IMR-90 (cell line): Measurements from ENCODE around the gene PSRC1. TPM values are rescaled to one million over a fixed set of nuclear protein-coding genes. Genes with fewer than 3 reads are reported as not detected.

ENCODE experiments used
- ATAC-seq: fragments of 200-7000 bp; cut with Tn5 transposase; 2 replicates; pipeline ENCODE4 v1.9.1; 2020; ENCODE audit warnings: low read depth, mild to moderate bottlenecking, moderate library complexity
- BruUV-seq: library from RNA; stranded (reverse); fragments of 400-500 nt; replicated peaks from 2 replicates; lab custom pipeline; 2021; lab: Mats Ljungman, UMichigan
- CTCF ChIA-PET: fragments of 300-600 bp; formaldehyde crosslinking; extraction: SDS; loops from one replicate; lab custom pipeline; 2021; ENCODE audit warnings: antibody characterized with exemption; lab: Yijun Ruan, JAX
- POLR2A ChIA-PET: fragments of 300-600 bp; sonication (Branson Sonifier 250); formaldehyde crosslinking; loops from one replicate; lab custom pipeline; 2022; ENCODE audit warnings: antibody characterized with exemption; ENCODE audit not compliant: unreplicated experiment; lab: Charles Lee
- DNase-seq: peaks from one replicate; pipeline ENCODE4 v3.0.0; 2013
- H2AFZ ChIP-seq: replicated peaks from 2 replicates; pipeline ENCODE3; 2013; ENCODE audit warnings: low read length, mild to moderate bottlenecking; ENCODE audit not compliant: poor library complexity
- H2AK5ac ChIP-seq: 2 replicates; pipeline ENCODE4 v1.6.1; 2013; ENCODE audit warnings: low read depth, low read length, inconsistent platforms
- H2AK9ac ChIP-seq: replicated peaks from 2 replicates; pipeline ENCODE3; 2013; ENCODE audit warnings: mild to moderate bottlenecking, low read depth, low read length, moderate library complexity; ENCODE audit not compliant: poor library complexity
- H2BK120ac ChIP-seq: 2 replicates; pipeline ENCODE4 v1.6.1; 2013; ENCODE audit warnings: low read depth, low read length, inconsistent platforms
- H2BK15ac ChIP-seq: 3 replicates; pipeline ENCODE4 v1.6.1; 2013; ENCODE audit warnings: low read depth, low read length, inconsistent platforms
- H2BK20ac ChIP-seq: 2 replicates; pipeline ENCODE4 v1.6.1; 2013; ENCODE audit warnings: low read depth, mild to moderate bottlenecking, inconsistent platforms, low read length, moderate library complexity
- H2BK5ac ChIP-seq: 2 replicates; pipeline ENCODE4 v1.6.1; 2013; ENCODE audit warnings: mild to moderate bottlenecking, low read depth, low read length, inconsistent platforms; ENCODE audit not compliant: poor library complexity, severe bottlenecking
- H3K14ac ChIP-seq: replicated peaks from 2 replicates; pipeline ENCODE4 v1.6.1; 2013; ENCODE audit warnings: low read depth, low read length, inconsistent platforms
- H3K18ac ChIP-seq: 2 replicates; pipeline ENCODE4 v1.6.1; 2013; ENCODE audit warnings: low read depth, low read length, control low read depth
- H3K23ac ChIP-seq: 2 replicates; pipeline ENCODE4 v1.6.1; 2013; ENCODE audit warnings: low read depth, low read length, inconsistent platforms
- H3K27ac ChIP-seq: 2 replicates; pipeline ENCODE4 v1.5.1; 2013; ENCODE audit warnings: mild to moderate bottlenecking, control low read depth, low read length; ENCODE audit not compliant: insufficient read depth
- H3K27me3 ChIP-seq: 2 replicates; pipeline ENCODE4 v1.6.1; 2013; ENCODE audit warnings: low read length; ENCODE audit not compliant: control insufficient read depth, insufficient read depth
- H3K36me3 ChIP-seq: 2 replicates; pipeline ENCODE4 v1.6.1; 2013; ENCODE audit warnings: low read length, mixed read lengths; ENCODE audit not compliant: control insufficient read depth, insufficient read depth
- H3K4ac ChIP-seq: 2 replicates; pipeline ENCODE4 v1.6.1; 2013; ENCODE audit warnings: low read depth, low read length, inconsistent platforms
- H3K4me1 ChIP-seq: 2 replicates; pipeline ENCODE4 v1.6.1; 2013; ENCODE audit warnings: low read length, mixed read lengths; ENCODE audit not compliant: control insufficient read depth, insufficient read depth
- H3K4me2 ChIP-seq: 2 replicates; pipeline ENCODE4 v1.6.1; 2013; ENCODE audit warnings: low read depth, mild to moderate bottlenecking, control low read depth, low read length, moderate library complexity
- H3K4me3 ChIP-seq: 2 replicates; pipeline ENCODE4 v1.5.1; 2013; ENCODE audit warnings: low read depth, mild to moderate bottlenecking, control low read depth, low read length, moderate library complexity; ENCODE audit not compliant: insufficient read depth
- H3K56ac ChIP-seq: 2 replicates; pipeline ENCODE4 v1.6.1; 2013; ENCODE audit warnings: low read length, inconsistent platforms; ENCODE audit not compliant: insufficient read depth; ENCODE audit errors: extremely low read depth
- H3K79me1 ChIP-seq, 2 experiments: 2 replicates each; pipeline ENCODE4 v1.6.1; 2013; ENCODE audit warnings: low read length in 2 of 2, inconsistent platforms in 1 of 2, low read depth in 1 of 2
- H3K9ac ChIP-seq: 2 replicates; pipeline ENCODE4 v1.6.1; 2013; ENCODE audit warnings: low read depth, low read length, control low read depth
- H3K9me1 ChIP-seq: 2 replicates; pipeline ENCODE4 v1.6.1; 2013; ENCODE audit warnings: low read length, inconsistent platforms; ENCODE audit not compliant: insufficient read depth
- H3K9me3 ChIP-seq: 2 replicates; pipeline ENCODE4 v1.6.1; 2013; ENCODE audit warnings: low read length; ENCODE audit not compliant: control insufficient read depth, insufficient read depth
- H4K20me1 ChIP-seq: 2 replicates; pipeline ENCODE4 v1.6.1; 2013; ENCODE audit warnings: low read length, inconsistent platforms; ENCODE audit not compliant: insufficient read depth
- H4K5ac ChIP-seq: 2 replicates; pipeline ENCODE4 v1.6.1; 2013; ENCODE audit warnings: mild to moderate bottlenecking, low read depth, low read length, control low read depth
- H4K8ac ChIP-seq, 2 experiments: 2 replicates each; pipeline ENCODE4 v1.6.1; 2013; ENCODE audit warnings: low read depth in 2 of 2, low read length in 2 of 2, control low read depth in 1 of 2, inconsistent platforms in 1 of 2
- H4K91ac ChIP-seq: 2 replicates; pipeline ENCODE4 v1.6.1; 2013; ENCODE audit warnings: low read depth, low read length, inconsistent platforms; ENCODE audit not compliant: insufficient read depth
- CEBPB ChIP-seq: IDR thresholded peaks from 2 replicates; pipeline ENCODE4 v1.6.1; 2012; ENCODE audit warnings: low read depth, low read length, improper control_type of control experiment
- CTCF ChIP-seq: conservative IDR thresholded peaks from 2 replicates; pipeline ENCODE4 v1.5.1; 2012; ENCODE audit warnings: mild to moderate bottlenecking, low read depth, low read length, improper control_type of control experiment
- RAD21 ChIP-seq: IDR thresholded peaks from 2 replicates; pipeline ENCODE4 v1.6.1; 2012; ENCODE audit warnings: low read length, improper control_type of control experiment
- SMC3 ChIP-seq: fragments of 150-350 bp; IDR thresholded peaks from 2 replicates; pipeline ENCODE4 v1.6.1; 2016; ENCODE audit warnings: low read depth, mild to moderate bottlenecking, antibody characterized with exemption, low read length, moderate library complexity
- WGBS, 2 experiments: methylation state at CpG; one replicate each; pipeline versions ENCODE4 v1.1.5 to v1.1.7; 2013; ENCODE audit warnings: missing lambda C conversion rate in 2 of 2; ENCODE audit not compliant: insufficient read length in 1 of 2; ENCODE audit errors: extremely low coverage in 2 of 2; 5-methylcytosine and 5-hydroxymethylcytosine counted together
- dilution Hi-C: fragments of 300-500 bp; cut with HindIII; formaldehyde crosslinking; loops from one replicate; pipeline ENCODE4 v1.14.3; 2018; ENCODE audit warnings: low sequenced_read_pairs; ENCODE audit not compliant: unreplicated experiment
- in situ Hi-C: fragments of 300-500 bp; cut with MboI; formaldehyde crosslinking; loops from 3 replicates; pipeline ENCODE4 v1.14.3; 2019; ENCODE audit warnings: low sequenced_read_pairs, inconsistent platforms, mixed read lengths
- intact Hi-C: fragments of 100-400 bp; cut with micrococcal nuclease; formaldehyde crosslinking; loops from 2 replicates; pipeline ENCODE4 v1.10.0; 2022
- polyA plus RNA-seq, 3 experiments: library from polyadenylated mRNA; depleted of rRNA; stranded (reverse); fragments of >200 nt; gene quantifications; 2 replicates each; pipeline ENCODE4 v1.2.3, GENCODE V29; 2012; ENCODE audit warnings: low replicate concordance in 1 of 3
- total RNA-seq: library from RNA; depleted of rRNA; stranded (reverse); fragments of >200 nt; gene quantifications from 2 replicates; pipeline ENCODE4 v1.2.3, GENCODE V29; 2012
- TF ChIP-seq, protein P1 (sequence below): fragments of 150-350 bp; IDR thresholded peaks from 2 replicates; pipeline ENCODE4 v1.6.1; 2017; ENCODE audit warnings: mild to moderate bottlenecking, antibody characterized with exemption, low read length, low read depth

Gene PSRC1
- total and polyA plus RNA-seq, 2 of the 4 experiments (the other 2 are of a cell fraction) = 34.6 to 40.3 TPM

DNA sequence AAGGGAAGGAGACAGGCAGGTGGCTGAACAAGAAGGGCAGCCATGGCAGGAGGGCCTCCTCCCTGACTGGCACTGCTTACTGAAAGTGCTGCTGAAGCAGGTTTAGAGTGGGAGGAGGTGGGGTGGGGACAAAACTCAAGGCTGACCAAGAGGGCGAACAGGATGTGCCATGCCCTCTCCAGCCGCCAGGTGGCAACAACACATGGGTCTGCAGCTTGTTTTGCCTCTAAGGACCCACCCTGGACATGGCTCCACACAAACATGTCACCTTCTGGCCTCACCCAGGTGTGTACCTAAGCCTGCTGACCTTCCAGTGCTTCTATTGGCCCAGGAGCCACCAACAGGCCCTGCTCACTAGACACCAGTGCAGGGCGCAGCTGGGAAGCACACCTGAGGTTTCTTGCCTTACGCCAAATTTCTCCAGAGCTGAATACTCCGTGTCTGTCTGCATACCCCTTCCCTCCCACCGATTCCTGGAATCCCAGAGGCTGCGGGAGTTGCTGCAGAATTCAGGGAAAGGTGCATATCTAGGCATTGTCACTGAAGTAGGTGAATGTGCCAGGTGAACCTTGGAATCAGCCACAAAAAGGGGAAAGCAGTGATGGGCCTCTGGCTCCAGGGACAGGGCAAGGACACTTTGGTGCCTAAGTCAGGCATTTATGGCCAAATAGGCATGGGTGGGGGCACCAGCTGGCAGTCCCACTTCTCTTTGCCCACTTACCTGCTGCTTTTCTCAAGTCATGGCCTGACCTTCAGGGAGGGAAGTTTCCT is 5.3 kb downstream of the PSRC1 start:
- no peak overlapping the region for H3K27ac ChIP-seq
- no peak overlapping the region for H3K4me2 ChIP-seq
- H3K9me3 ChIP-seq = no peaks in the 10 kb centered on the region
- 0 out of 2 replicates have a peak overlapping the region, but pooled peaks have one; percentile 51 for H4K5ac ChIP-seq
- intact Hi-C loops = loop anchor here (2.0 kb wide), 1 partner anchor 255 kb away; no protein-coding TSS in a partner anchor
- peak overlapping the region; percentile 89 for H2BK20ac ChIP-seq
- CTCF ChIA-PET = interaction anchor here (0.6 to 1.5 kb wide), 6 partner anchors 14 to 124 kb away, joined by 3 to 4 read pairs (median 3); partner anchors contain the start of gene SORT1
- H2BK15ac ChIP-seq = peak overlapping the region; percentile 69; the same call in 2 of the 3 replicates
- H4K91ac ChIP-seq = peak overlapping the region; percentile 81
- ATAC-seq = peak; percentile 62
- H2AK5ac ChIP-seq = peak overlapping the region; percentile 94
- H2BK120ac ChIP-seq = peak overlapping the region; percentile 86; the same call in 1 of the 2 replicates
- H4K8ac ChIP-seq = peak overlapping the region in 1 of 2 experiments; percentile 79; a peak in 2 of 4 replicates
- in situ Hi-C loops = loop anchor here (5.0 kb wide), 1 partner anchor 120 kb away; the partner anchor contains the start of gene SORT1
- peak overlapping the region; percentile 85 for H2AK9ac ChIP-seq
- H3K4ac ChIP-seq = peak overlapping the region; percentile 84
- peaks cover 15 to 49% of the 10 kb centered on the region in 2 experiments for H3K79me1 ChIP-seq
- BruUV-seq = no TSS peak
- H3K14ac ChIP-seq = peak overlapping the region; percentile 71; the same call in 1 of the 2 replicates
- H3K23ac ChIP-seq = no peak overlapping the region
- POLR2A ChIA-PET = interaction anchor here (0.5 to 0.7 kb wide), 2 partner anchors 76 to 275 kb away, joined by 3 read pairs; no protein-coding TSS in a partner anchor
- H3K9ac ChIP-seq = no peak overlapping the region
- WGBS, 2 experiments = no CpG with 5 or more reads among the region's 7 CpGs
- peak overlapping the region; percentile 86 for H2BK5ac ChIP-seq
- H3K36me3 ChIP-seq = peaks cover 6% of the 10 kb centered on the region
- DNase-seq = peak; percentile 64
- H4K20me1 ChIP-seq = no peaks in the 10 kb centered on the region
- H3K18ac ChIP-seq = no peak overlapping the region
- dilution Hi-C loops = no loop called here
- H2AFZ ChIP-seq = peak overlapping the region; percentile 84
- H3K9me1 ChIP-seq = peaks cover 9% of the 10 kb centered on the region; the same call in 1 of the 2 replicates
- TF ChIP-seq CEBPB = no peak
- peak; percentile 72 for TF ChIP-seq CTCF
- TF ChIP-seq, protein P1, sequence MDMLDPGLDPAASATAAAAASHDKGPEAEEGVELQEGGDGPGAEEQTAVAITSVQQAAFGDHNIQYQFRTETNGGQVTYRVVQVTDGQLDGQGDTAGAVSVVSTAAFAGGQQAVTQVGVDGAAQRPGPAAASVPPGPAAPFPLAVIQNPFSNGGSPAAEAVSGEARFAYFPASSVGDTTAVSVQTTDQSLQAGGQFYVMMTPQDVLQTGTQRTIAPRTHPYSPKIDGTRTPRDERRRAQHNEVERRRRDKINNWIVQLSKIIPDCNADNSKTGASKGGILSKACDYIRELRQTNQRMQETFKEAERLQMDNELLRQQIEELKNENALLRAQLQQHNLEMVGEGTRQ = no peak
- peak; percentile 80 for TF ChIP-seq SMC3
- TF ChIP-seq RAD21 = peak; percentile 75
- H3K4me3 ChIP-seq = no peak overlapping the region
- H3K4me1 ChIP-seq = peaks cover 16% of the 10 kb centered on the region
- H3K56ac ChIP-seq = no peak overlapping the region
- no peaks in the 10 kb centered on the region for H3K27me3 ChIP-seq
